H1 (cell line): ENCODE results near the gene STX8. TPM values are rescaled to one million over a fixed set of nuclear protein-coding genes. Genes with fewer than 3 reads are reported as not detected.

Experiments used
- CTCF ChIA-PET: fragments of 300-600 bp; sonication (Branson Sonifier 250); formaldehyde crosslinking; loops from one replicate; lab custom pipeline; 2021; ENCODE audit not compliant: partially characterized antibody; lab: Charles Lee
- POLR2A ChIA-PET: fragments of 300-600 bp; sonication (Branson Sonifier 250); formaldehyde crosslinking; loops from one replicate; lab custom pipeline; 2021; ENCODE audit warnings: inconsistent platforms; ENCODE audit not compliant: partially characterized antibody; lab: Charles Lee
- DNase-seq, 2 experiments: peaks; one replicate each; pipeline versions ENCODE4 v3.0.0 to v3.0.0-alpha.2; 2010 to 2022; ENCODE audit warnings: low spot score in 2 of 2, low read depth in 1 of 2, mixed read lengths in 1 of 2
- FAIRE-seq: peaks from 2 replicates; lab custom pipeline; 2011; peaks lifted over from hg19 to GRCh38; lab: Jason Lieb, UNC
- H2AFZ ChIP-seq: 2 replicates; pipeline ENCODE4 v1.8.1; 2012; ENCODE audit warnings: low read length, inconsistent platforms
- H2AK5ac ChIP-seq: 2 replicates; pipeline ENCODE4 v1.6.1; 2013; ENCODE audit warnings: low read depth, low read length
- H2BK120ac ChIP-seq: replicated peaks from 2 replicates; pipeline ENCODE3; 2013; ENCODE audit warnings: low read depth, low read length, inconsistent platforms
- H2BK12ac ChIP-seq: 2 replicates; pipeline ENCODE4 v1.6.1; 2013; ENCODE audit warnings: low read depth, low read length
- H2BK15ac ChIP-seq: 2 replicates; pipeline ENCODE4 v1.6.1; 2013; ENCODE audit warnings: low read length
- H2BK20ac ChIP-seq: 2 replicates; pipeline ENCODE4 v1.6.1; 2013; ENCODE audit warnings: low read length
- H2BK5ac ChIP-seq: 2 replicates; pipeline ENCODE4 v1.6.1; 2013; ENCODE audit warnings: low read depth, low read length
- H3K14ac ChIP-seq: 2 replicates; pipeline ENCODE4 v1.6.1; 2013; ENCODE audit warnings: inconsistent platforms; ENCODE audit not compliant: insufficient read length
- H3K18ac ChIP-seq: 2 replicates; pipeline ENCODE4 v1.6.1; 2013; ENCODE audit warnings: low read length; ENCODE audit errors: extremely low read depth
- H3K23ac ChIP-seq: 2 replicates; pipeline ENCODE4 v1.6.1; 2013; ENCODE audit warnings: inconsistent platforms; ENCODE audit not compliant: insufficient read length
- H3K23me2 ChIP-seq: 2 replicates; pipeline ENCODE4 v1.6.1; 2013; ENCODE audit warnings: low read depth, low read length
- H3K27ac ChIP-seq: 2 replicates; pipeline ENCODE4 v1.6.1; 2011; ENCODE audit warnings: low read depth, low read length, inconsistent platforms
- H3K27me3 ChIP-seq, 4 experiments: replicated peaks in 1 of 4; 1 replicate in 1 of 4; 2 replicates in 3 of 4; pipeline versions ENCODE4 v1.6.1 to v1.8.1; 2011 to 2013; ENCODE audit warnings: low read length in 3 of 4, mild to moderate bottlenecking in 3 of 4, inconsistent platforms in 2 of 4, mixed read lengths in 2 of 4, moderate library complexity in 1 of 4; ENCODE audit not compliant: control insufficient read depth in 3 of 4, insufficient read depth in 3 of 4; ENCODE audit errors: extremely low read depth in 1 of 4
- H3K36me3 ChIP-seq, 4 experiments: 2 replicates each; pipeline versions ENCODE4 v1.6.1 to v1.8.1; 2011 to 2013; ENCODE audit warnings: mild to moderate bottlenecking in 4 of 4, low read length in 3 of 4, moderate library complexity in 2 of 4, control low read depth in 1 of 4, inconsistent platforms in 1 of 4; ENCODE audit not compliant: insufficient read depth in 4 of 4, control insufficient read depth in 2 of 4
- H3K4ac ChIP-seq: replicated peaks from 2 replicates; pipeline ENCODE3; 2013; ENCODE audit warnings: low read length, low read depth, mixed read lengths, inconsistent platforms; ENCODE audit not compliant: insufficient read length
- H3K4me1 ChIP-seq, 4 experiments: replicated peaks in 1 of 4; 1 replicate in 1 of 4; 2 replicates in 3 of 4; pipeline versions ENCODE4 v1.6.1 to v1.8.1; 2011 to 2013; ENCODE audit warnings: low read length in 3 of 4, inconsistent platforms in 2 of 4, mixed read lengths in 1 of 4; ENCODE audit not compliant: insufficient read depth in 4 of 4, control insufficient read depth in 3 of 4
- H3K4me2 ChIP-seq, 2 experiments: 2 replicates each; pipeline versions ENCODE4 v1.6.1 to v1.8.1; 2011 to 2013; ENCODE audit warnings: low read depth in 2 of 2, low read length in 2 of 2, control low read depth in 1 of 2, inconsistent platforms in 1 of 2, mild to moderate bottlenecking in 1 of 2; ENCODE audit not compliant: insufficient read depth in 1 of 2
- H3K4me3 ChIP-seq, 4 experiments: fragments of 200-600, 300-600 bp in 1 of 4; sonication (generic), shearing (Covaris generic), sonication (Bioruptor Twin) in 1 of 4; 2 replicates each; pipeline versions ENCODE4 v1.5.1 to v1.8.1; 2011 to 2016; ENCODE audit warnings: low read length in 4 of 4, low read depth in 3 of 4, control low read depth in 2 of 4, inconsistent platforms in 2 of 4, mild to moderate bottlenecking in 2 of 4, mixed read lengths in 1 of 4, moderate library complexity in 1 of 4; ENCODE audit not compliant: insufficient read depth in 2 of 4; ENCODE audit errors: extremely low read depth in 1 of 4
- H3K56ac ChIP-seq: replicated peaks from 2 replicates; pipeline ENCODE3; 2013; ENCODE audit warnings: low read depth, mild to moderate bottlenecking, mixed read lengths, low read length, inconsistent platforms; ENCODE audit not compliant: insufficient read length
- H3K79me1 ChIP-seq: 2 replicates; pipeline ENCODE4 v1.6.1; 2013; ENCODE audit warnings: low read depth, low read length, control low read depth
- H3K79me2 ChIP-seq, 2 experiments: 2 replicates each; pipeline versions ENCODE4 v1.6.1 to v1.8.1; 2012 to 2013; ENCODE audit warnings: low read length in 2 of 2, mild to moderate bottlenecking in 2 of 2, inconsistent platforms in 1 of 2; ENCODE audit not compliant: insufficient read depth in 2 of 2, control insufficient read depth in 1 of 2
- H3K9ac ChIP-seq, 4 experiments: replicated peaks in 1 of 4; 1 replicate in 1 of 4; 2 replicates in 3 of 4; pipeline versions ENCODE4 v1.6.1 to v1.8.1; 2011 to 2013; ENCODE audit warnings: low read depth in 3 of 4, low read length in 3 of 4, control low read depth in 2 of 4, mild to moderate bottlenecking in 2 of 4, moderate library complexity in 2 of 4, inconsistent platforms in 1 of 4; ENCODE audit errors: extremely low read depth in 1 of 4
- H3K9me3 ChIP-seq, 2 experiments: 2 replicates each; pipeline versions ENCODE4 v1.6.1 to v1.8.1; 2012 to 2013; ENCODE audit warnings: mild to moderate bottlenecking in 2 of 2, moderate library complexity in 2 of 2, control low read depth in 1 of 2, inconsistent platforms in 1 of 2, low read depth in 1 of 2, low read length in 1 of 2, mixed read lengths in 1 of 2; ENCODE audit not compliant: insufficient read depth in 2 of 2
- H4K20me1 ChIP-seq, 2 experiments: replicated peaks in 1 of 2; 2 replicates each; pipeline versions ENCODE3 to v1.8.1; 2011 to 2013; ENCODE audit warnings: inconsistent platforms in 2 of 2, low read length in 2 of 2, mild to moderate bottlenecking in 1 of 2; ENCODE audit not compliant: insufficient read depth in 2 of 2, control insufficient read depth in 1 of 2
- H4K5ac ChIP-seq: 2 replicates; pipeline ENCODE4 v1.6.1; 2013; ENCODE audit warnings: low read length, low read depth, mixed read lengths, inconsistent platforms; ENCODE audit not compliant: insufficient read length
- H4K8ac ChIP-seq: 2 replicates; pipeline ENCODE4 v1.8.0; 2013; ENCODE audit warnings: mild to moderate bottlenecking, moderate library complexity, low read length, inconsistent platforms; ENCODE audit not compliant: insufficient read depth; ENCODE audit errors: extremely low read depth
- H4K91ac ChIP-seq: replicated peaks from 2 replicates; pipeline ENCODE3; 2013; ENCODE audit warnings: low read length, mixed read lengths, inconsistent platforms; ENCODE audit not compliant: insufficient read length
- BRCA1 ChIP-seq: IDR thresholded peaks from 2 replicates; pipeline ENCODE4 v1.6.1; 2012; ENCODE audit warnings: low read depth, low read length, improper control_type of control experiment
- CBX8 ChIP-seq: fragments of 300-800, 300-1000 bp; sonication (generic); IDR thresholded peaks from 2 replicates; pipeline ENCODE4 v1.7.1; 2016; ENCODE audit warnings: low read depth, low read length, borderline replicate concordance
- CTBP2 ChIP-seq: IDR thresholded peaks from 2 replicates; pipeline ENCODE4 v1.7.0; 2011; ENCODE audit warnings: borderline replicate concordance, mild to moderate bottlenecking, moderate library complexity, mixed read lengths, low read length; ENCODE audit not compliant: insufficient read depth, insufficient read length
- E2F6 ChIP-seq: IDR thresholded peaks from 2 replicates; pipeline ENCODE4 v1.6.1; 2012; ENCODE audit warnings: inconsistent platforms
- GTF2F1 ChIP-seq: IDR thresholded peaks from 2 replicates; pipeline ENCODE4 v1.6.1; 2012; ENCODE audit warnings: low read depth, low read length, improper control_type of control experiment, borderline replicate concordance
- HDAC2 ChIP-seq, 2 experiments: fragments of 300-600 bp in 1 of 2; sonication (generic) in 1 of 2; IDR thresholded peaks; 2 replicates each; pipeline ENCODE4 v1.6.1; 2011 to 2012; ENCODE audit warnings: low read depth in 2 of 2, low read length in 2 of 2, mild to moderate bottlenecking in 2 of 2, moderate library complexity in 2 of 2, borderline replicate concordance in 1 of 2, inconsistent platforms in 1 of 2
- HDAC6 ChIP-seq: IDR thresholded peaks from one replicate; pipeline ENCODE4 v1.7.1; 2012; ENCODE audit warnings: low read depth, mild to moderate bottlenecking, inconsistent platforms, low read length, moderate library complexity
- JUND ChIP-seq: IDR thresholded peaks from 2 replicates; pipeline ENCODE4 v1.6.1; 2011; ENCODE audit warnings: mild to moderate bottlenecking, improper control_type of control experiment, low read length
- NANOG ChIP-seq: IDR thresholded peaks from 2 replicates; pipeline ENCODE4 v1.6.1; 2011; ENCODE audit warnings: low read length, low read depth, mild to moderate bottlenecking, inconsistent platforms; ENCODE audit not compliant: insufficient read depth, poor library complexity, severe bottlenecking
- NRF1 ChIP-seq: IDR thresholded peaks from 2 replicates; pipeline ENCODE4 v1.6.1; 2011; ENCODE audit warnings: mild to moderate bottlenecking, low read depth, low read length, improper control_type of control experiment
- POU5F1 ChIP-seq: IDR thresholded peaks from 2 replicates; pipeline ENCODE4 v1.6.1; 2011; ENCODE audit warnings: low read depth, mild to moderate bottlenecking, low read length, moderate library complexity
- SAP30 ChIP-seq: fragments of 300-600 bp; sonication (generic); IDR thresholded peaks from 2 replicates; pipeline ENCODE4 v1.7.1; 2012; ENCODE audit warnings: low read length, moderate library complexity, mild to moderate bottlenecking, inconsistent platforms; ENCODE audit not compliant: insufficient read depth, insufficient replicate concordance
- TAF1 ChIP-seq: IDR thresholded peaks from 2 replicates; pipeline ENCODE4 v1.6.1; 2011; ENCODE audit warnings: mild to moderate bottlenecking, low read depth, low read length
- WGBS, 2 experiments: shearing (Covaris generic) in 1 of 2; methylation state at CpG; one replicate each; pipeline versions ENCODE4 v1.1.6 to v1.1.7; 2013 to 2015; ENCODE audit warnings: low lambda C conversion rate in 2 of 2, mixed read lengths in 2 of 2, inconsistent platforms in 1 of 2, low coverage in 1 of 2, missing lambda C conversion rate in 1 of 2; ENCODE audit not compliant: insufficient replicate concordance in 2 of 2, insufficient coverage in 1 of 2, insufficient read length in 1 of 2; ENCODE audit errors: extremely low coverage in 1 of 2, missing lambda C conversion rate in 1 of 2; 5-methylcytosine and 5-hydroxymethylcytosine counted together
- polyA plus RNA-seq, 7 experiments: library from polyadenylated mRNA; depleted of rRNA in 3 of 7; stranded (reverse) in 5 of 7; unstranded in 2 of 7; fragments of >200 nt in 5 of 7; fragments of 200-250 nt in 2 of 7; gene quantifications; 1 replicate in 5 of 7; 2 replicates in 1 of 7; 4 replicates in 1 of 7; pipeline versions ENCODE4 v1.2.1 to v1.2.3, GENCODE V29; 2011 to 2013; ENCODE audit warnings: missing spikeins in 2 of 7, mixed read lengths in 2 of 7
- total RNA-seq: library from RNA; stranded (reverse); fragmentation: NEBNext Ultra II Directional; extraction: Animal tissue kit (Norgen Biotek cat#: 25700); gene quantifications from 2 replicates; pipeline ENCODE4 v1.2.1, GENCODE V29; 2021

Gene STX8
- total and polyA plus RNA-seq, 2 of the 8 experiments (the other 6 are each of a cell fraction or from before 2014, with no cell fraction given): 22.8 to 42.5 TPM

- H2AFZ ChIP-seq: no peak overlapping the region
- 92% methylated on average over 9 of the region's 9 CpGs; no CpG with 5 or more reads in 1 of the 2 experiments for WGBS, 2 experiments
- H3K9ac ChIP-seq: no peak overlapping the region
- no peaks in the 10 kb centered on the region for H3K9me3 ChIP-seq
- no peak overlapping the region for H3K18ac ChIP-seq
- H3K4me1 ChIP-seq: peaks cover 0 to 5% (median 2%) of the 10 kb centered on the region in 4 experiments; a peak in 1 of 7 replicates
- no peak overlapping the region for H2BK12ac ChIP-seq
- H3K14ac ChIP-seq: no peak overlapping the region
- H3K27ac ChIP-seq: no peak overlapping the region
- H3K4me3 ChIP-seq: no peak overlapping the region
- H2BK20ac ChIP-seq: no peak overlapping the region
- H2BK120ac ChIP-seq: no peak overlapping the region
- no peak for FAIRE-seq
- CTCF ChIA-PET: interaction anchor here (1.7 to 5.6 kb wide), 2 partner anchors 21 kb away, joined by 9 to 30 read pairs; no protein-coding TSS in a partner anchor
- H3K23ac ChIP-seq: no peak overlapping the region
- H3K56ac ChIP-seq: no peak overlapping the region
- H3K79me1 ChIP-seq: 0 out of 2 replicates have a peak, but pooled peaks cover 2% of the 10 kb centered on the region
- no peak for DNase-seq
- no peak overlapping the region for H4K91ac ChIP-seq
- no peaks in the 10 kb centered on the region for H3K79me2 ChIP-seq
- no peak overlapping the region for H3K4ac ChIP-seq
- H2AK5ac ChIP-seq: no peak overlapping the region
- 0 out of 2 replicates have a peak, but pooled peaks cover 2% of the 10 kb centered on the region for H3K23me2 ChIP-seq
- H3K4me2 ChIP-seq: no peak overlapping the region
- H3K36me3 ChIP-seq: no peaks in the 10 kb centered on the region
- peaks cover 0 to 2% (median 0%) of the 10 kb centered on the region in 4 experiments; a peak in 2 of 7 replicates for H3K27me3 ChIP-seq
- no peak overlapping the region for H4K5ac ChIP-seq
- H4K8ac ChIP-seq: no peak overlapping the region; the same call in 1 of the 2 replicates
- H4K20me1 ChIP-seq: no peaks in the 10 kb centered on the region
- H2BK5ac ChIP-seq: no peak overlapping the region
- H2BK15ac ChIP-seq: no peak overlapping the region
- POLR2A ChIA-PET: no interaction called here
- TF ChIP-seq BRCA1 (no peak), POU5F1 (no peak), CTBP2 (no peak), SAP30 (no peak), JUND (no peak), HDAC2 (IDR thresholded peaks at IDR 0.05; ENCODE audit: borderline replicate concordance in 1 of 2, low read depth in 2 of 2, low read length in 2 of 2) (no peak), TAF1 (no peak), NRF1 (no peak), CBX8 (no peak), E2F6 (no peak), GTF2F1 (no peak), NANOG (no peak), HDAC6 (no peak)
Observed at GRCh38 chr17:9270921-9271320, 304.7 kb downstream of the STX8 start.
